Activated CD8-positive, alpha-beta memory T cell treated with anti-CD3 and anti-CD28 coated beads for 36 hours (primary cell): Measurements from ENCODE around the gene AMDHD2. TPM values are rescaled to one million over a fixed set of nuclear protein-coding genes. Genes with fewer than 3 reads are reported as not detected.

Experiments
- CTCF ChIA-PET: fragments of 350-600 bp; sonication (Branson Sonifier 250); formaldehyde crosslinking; loops from one replicate; lab custom pipeline; 2021; ENCODE audit warnings: antibody characterized with exemption; lab: Charles Lee
- POLR2A ChIA-PET: fragments of 350-600 bp; sonication (Branson Sonifier 250); formaldehyde crosslinking; loops from one replicate; lab custom pipeline; 2021; ENCODE audit warnings: antibody characterized with exemption; lab: Charles Lee
- total RNA-seq, 2 experiments: library from RNA; stranded (reverse); gene quantifications; one replicate each; pipeline ENCODE4 v1.2.3, GENCODE V29; 2021

AMDHD2 gene
- total RNA-seq, 2 experiments from 2014 or later: 37.8 to 42.3 TPM

DNA sequence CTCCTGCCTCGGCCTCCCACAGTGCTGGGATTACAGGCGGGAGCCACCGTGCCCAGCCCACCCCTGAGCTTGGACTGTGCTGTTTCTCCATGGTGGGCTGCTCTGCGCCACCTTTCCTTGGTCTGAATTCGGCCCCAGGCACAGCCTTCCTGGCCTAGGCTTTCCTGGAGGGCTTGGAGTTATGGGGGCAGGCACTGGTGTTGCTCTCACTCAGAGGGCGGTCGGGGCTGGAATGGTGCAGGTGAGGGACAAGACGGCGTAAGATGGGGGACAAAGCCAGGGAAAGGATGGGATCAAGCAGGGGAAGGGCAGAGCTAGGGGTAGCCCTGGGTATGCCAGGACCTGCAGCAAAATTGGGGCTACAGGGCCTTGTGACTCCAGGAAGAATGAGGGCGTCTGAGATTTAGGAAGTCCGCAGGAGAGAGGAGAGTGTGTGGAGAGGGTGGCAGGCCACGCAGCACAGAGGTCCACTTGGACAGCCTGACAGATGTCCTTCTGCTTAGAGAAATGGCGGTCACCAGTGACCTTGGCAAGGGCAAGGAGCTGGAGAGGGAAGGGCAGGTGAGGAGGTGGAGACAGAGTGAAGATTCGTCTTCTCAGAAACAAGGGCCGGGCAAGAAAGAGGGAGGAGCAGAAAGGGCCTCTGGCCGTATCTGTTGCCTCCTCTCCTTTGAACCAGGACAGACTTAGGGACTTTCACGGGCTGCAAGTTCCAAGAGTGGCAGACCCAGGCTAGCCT, 8.0 kb upstream of the AMDHD2 start:
- POLR2A ChIA-PET: no interaction called here
- CTCF ChIA-PET: interaction anchor here (0.9 to 2.8 kb wide), 4 partner anchors 9 to 217 kb away, joined by 3 to 9 read pairs (median 3); no protein-coding TSS in a partner anchor

DNA sequence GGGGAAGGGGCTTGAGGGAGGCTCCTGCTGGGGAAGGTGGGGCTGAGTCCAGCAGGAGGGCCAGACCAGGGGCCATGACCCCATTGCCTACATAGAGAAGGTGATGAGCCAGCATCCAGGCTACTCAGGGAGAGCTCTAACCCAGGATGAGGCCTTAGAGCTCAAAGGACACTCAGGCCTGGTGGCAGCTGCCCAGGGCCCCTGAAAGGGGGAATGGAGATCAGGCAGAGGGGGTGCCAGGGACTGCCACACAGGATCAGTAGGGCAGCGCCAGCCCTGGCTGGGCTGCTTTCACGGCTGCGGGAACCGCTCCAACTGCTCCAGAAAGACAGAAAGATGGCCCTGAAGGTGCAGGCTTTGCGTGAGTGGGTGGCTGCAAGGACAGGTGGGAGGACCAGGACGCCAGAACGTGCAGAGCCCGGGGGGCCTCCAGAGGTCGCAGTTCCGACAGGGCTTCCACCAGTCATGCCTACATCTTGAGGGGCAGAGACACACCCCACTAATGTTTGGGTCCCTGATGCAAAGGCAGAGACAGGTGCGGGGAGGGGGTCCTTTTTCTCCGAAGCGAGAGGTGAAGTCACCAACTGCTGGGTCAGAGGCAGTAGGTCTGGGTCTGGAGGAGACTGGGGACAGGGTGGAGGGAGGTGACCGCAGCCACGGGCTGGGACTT, 7.3 kb upstream of the AMDHD2 start:
- CTCF ChIA-PET: interaction anchor here (0.9 to 2.8 kb wide), 3 partner anchors 10 to 217 kb away, joined by 3 to 9 read pairs (median 3); no protein-coding TSS in a partner anchor
- POLR2A ChIA-PET: interaction anchor here (0.6 to 1.1 kb wide), 2 partner anchors 18 to 45 kb away, joined by 3 to 5 read pairs; partner anchors contain the start of gene CEMP1

DNA sequence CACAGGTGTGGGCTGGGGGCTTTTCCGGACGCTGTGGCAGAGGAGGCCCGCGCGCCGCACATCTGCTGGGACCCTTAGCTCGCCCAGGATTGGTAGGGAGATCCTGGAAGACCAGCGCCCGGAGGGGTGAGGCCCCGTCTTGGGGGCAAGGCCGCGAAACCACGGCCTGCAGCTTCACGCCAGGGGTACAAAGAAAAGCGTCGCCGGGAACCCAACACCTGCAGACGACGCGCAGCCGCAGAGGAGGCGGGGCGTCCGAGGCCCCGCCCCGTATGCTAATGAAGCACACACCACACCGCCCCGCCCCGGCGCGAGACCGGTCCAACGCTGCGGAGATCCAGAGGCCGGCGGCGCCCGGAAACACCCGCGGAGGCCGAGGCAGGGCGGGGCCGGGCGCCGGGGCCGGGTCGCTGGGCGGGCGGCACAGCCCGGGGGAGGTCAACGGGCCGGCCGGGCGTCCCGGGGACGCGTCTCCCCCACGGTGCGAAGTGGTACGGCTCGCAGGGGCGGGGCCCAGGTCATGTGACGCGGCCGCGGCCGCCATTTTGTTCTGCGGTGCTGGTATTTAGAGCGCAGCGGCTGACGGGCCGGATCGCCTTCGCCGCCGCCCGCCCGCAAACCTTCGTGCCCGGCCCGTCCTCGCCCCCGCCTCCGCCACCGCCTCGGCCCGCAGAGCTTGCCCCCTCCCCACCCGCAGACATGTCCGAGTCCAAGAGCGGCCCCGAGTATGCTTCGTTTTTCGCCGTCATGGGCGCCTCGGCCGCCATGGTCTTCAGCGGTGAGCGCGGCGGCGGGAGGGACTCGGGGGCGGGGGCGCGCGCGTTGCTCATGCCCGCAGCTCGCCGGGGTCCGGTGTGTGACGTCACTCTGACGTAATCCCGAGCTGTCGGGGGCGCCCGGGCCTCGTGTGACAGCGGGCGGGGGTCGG, 6.5 kb upstream of the AMDHD2 start, which contains the start of gene ATP6V0C:
TSS of gene ATP6V0C (plus strand) at position 548 of the 928 bp plus-strand sequence. CDS start at position 700, 152 bp downstream.
- POLR2A ChIA-PET: interaction anchor here (0.6 to 1.5 kb wide), 3 partner anchors 18 to 45 kb away, joined by 3 to 7 read pairs (median 5); partner anchors contain the start of gene CEMP1
- CTCF ChIA-PET: interaction anchor here (1.1 to 2.8 kb wide), 2 partner anchors 12 to 19 kb away, joined by 4 to 9 read pairs; no protein-coding TSS in a partner anchor

DNA sequence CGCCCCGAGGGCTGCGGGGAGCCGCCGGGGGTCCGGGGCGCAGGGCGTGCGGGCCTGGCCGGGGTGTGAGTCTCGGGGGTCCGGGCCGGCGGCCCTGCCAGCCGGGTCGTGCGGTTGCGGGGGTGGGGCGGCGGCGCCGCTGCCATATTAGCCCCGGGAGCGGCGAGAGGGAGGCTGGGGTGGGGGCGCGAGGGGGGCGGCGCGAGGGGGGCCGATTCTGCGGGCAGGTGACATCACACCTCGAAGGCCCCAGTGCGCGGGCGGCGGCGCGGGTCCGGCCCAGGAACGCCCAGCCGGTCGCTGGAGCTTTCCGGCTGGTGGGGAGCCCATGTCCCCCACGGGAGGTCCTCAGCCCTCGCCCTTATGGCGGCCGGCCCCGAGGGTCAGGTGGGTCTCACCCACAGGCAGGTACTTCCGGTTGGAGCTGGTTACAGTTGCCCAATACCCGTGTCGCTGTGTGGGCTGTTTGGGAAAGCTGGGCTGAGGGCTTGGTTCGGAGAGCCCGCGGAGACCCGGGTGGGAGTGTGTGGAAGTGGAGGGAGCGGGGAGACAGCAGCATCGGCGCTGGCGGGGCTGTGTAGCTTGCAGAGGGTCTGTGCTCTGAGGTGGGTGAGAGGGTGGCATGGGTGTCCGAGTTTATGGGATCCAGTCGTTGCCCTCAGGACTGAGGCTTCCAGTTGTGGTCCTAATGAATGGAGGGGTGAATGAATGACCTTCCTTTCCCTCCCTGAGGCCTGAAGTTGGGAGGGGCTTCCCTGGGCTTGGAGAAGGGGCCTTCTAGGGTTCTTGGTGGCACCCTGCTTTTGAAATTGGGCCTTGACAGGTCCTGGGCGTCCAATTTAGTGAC, 5.6 kb upstream of the AMDHD2 start:
- POLR2A ChIA-PET: interaction anchor here (1.0 to 1.5 kb wide), 2 partner anchors 13 to 18 kb away, joined by 3 to 7 read pairs; no protein-coding TSS in a partner anchor
- CTCF ChIA-PET: interaction anchor here (1.1 to 2.8 kb wide), 4 partner anchors 13 to 85 kb away, joined by 3 to 9 read pairs (median 4); partner anchors contain the start of gene CCNF

DNA sequence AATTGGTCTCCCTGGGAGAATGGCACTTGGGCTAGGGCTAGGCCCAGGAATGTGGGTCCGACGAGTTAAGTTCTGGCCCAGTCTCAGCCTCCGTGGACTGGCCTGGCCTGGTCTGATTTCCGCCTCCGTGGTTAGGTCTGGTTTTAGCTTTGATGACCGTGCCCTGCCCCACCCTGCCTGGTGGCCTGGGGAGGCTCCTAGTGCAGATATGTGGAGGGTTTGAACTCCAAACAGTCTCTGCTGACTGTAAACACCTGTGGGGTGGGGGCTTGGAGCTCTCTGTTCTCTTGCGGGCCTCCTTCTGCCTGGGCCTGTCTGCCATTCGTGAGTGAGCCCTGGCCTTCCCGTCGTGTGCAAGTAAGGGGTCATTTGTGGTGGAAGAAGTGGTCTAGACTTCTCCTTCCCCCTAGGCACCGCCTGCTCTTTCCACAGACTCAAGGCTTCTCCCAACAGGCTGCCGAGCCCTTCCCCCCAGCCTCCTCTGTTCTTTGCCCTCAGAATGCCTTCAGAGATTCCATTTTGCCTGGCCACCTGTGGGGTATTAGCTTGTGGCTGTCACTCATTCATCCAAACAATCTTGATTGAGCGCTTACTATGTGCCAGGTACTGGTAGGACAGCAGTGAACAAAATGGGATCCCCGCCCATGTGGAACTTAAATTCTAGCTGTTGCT, 4.9 kb upstream of the AMDHD2 start:
- ChIA-PET POLR2A (interaction anchor here (0.5 to 1.5 kb wide), 3 partner anchors 14 to 24 kb away, joined by 3 to 7 read pairs (median 4); no protein-coding TSS in a partner anchor), CTCF (interaction anchor here (0.6 to 2.8 kb wide), 6 partner anchors 14 to 761 kb away, joined by 3 to 9 read pairs (median 4); partner anchors contain the start of gene CCNF)

DNA sequence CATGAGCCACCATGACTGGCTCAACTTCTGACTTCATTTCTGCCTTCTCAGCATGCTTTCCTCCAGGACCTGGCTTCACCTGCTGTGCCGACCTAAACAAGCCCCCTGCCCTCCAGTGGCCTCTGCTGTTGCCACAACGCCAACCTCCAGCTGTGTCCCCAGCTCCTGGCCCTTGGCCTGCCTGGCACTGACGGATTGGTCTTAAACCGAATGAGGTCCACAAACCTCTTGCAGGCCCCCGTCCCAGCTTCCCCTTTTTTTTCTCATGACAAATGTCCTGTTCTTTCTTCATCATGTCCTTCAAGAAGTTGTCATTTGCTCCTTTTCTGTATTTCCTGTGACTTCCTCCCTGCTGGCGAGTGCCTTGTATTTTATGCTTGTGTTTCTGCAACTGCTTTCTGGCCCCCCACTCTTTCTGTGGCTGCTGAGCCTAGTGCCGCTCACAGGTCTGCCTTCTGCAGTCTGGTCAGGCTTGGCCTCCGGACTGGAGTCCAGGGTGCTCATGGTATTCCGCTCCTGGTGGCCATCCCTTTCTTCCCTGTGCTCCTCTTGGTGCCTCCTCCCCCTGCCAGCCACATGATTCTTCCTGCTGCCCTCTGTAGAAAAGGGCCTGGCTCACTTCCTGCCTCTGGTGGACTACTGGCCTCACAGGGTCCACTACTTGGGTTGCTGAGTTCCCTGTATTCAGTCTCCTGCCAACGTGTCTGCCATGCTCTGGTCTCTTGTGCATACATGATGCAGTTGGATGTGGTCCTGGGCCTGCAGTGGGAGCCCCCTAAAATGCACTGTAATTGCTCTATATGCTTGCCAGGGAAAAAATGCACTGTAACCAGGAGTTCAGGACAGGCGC, 3.6 kb upstream of the AMDHD2 start:
- ChIA-PET POLR2A (no interaction called here), CTCF (interaction anchor here (1.8 kb wide), 1 partner anchor 43 kb away, joined by 3 read pairs; no protein-coding TSS in a partner anchor)

DNA sequence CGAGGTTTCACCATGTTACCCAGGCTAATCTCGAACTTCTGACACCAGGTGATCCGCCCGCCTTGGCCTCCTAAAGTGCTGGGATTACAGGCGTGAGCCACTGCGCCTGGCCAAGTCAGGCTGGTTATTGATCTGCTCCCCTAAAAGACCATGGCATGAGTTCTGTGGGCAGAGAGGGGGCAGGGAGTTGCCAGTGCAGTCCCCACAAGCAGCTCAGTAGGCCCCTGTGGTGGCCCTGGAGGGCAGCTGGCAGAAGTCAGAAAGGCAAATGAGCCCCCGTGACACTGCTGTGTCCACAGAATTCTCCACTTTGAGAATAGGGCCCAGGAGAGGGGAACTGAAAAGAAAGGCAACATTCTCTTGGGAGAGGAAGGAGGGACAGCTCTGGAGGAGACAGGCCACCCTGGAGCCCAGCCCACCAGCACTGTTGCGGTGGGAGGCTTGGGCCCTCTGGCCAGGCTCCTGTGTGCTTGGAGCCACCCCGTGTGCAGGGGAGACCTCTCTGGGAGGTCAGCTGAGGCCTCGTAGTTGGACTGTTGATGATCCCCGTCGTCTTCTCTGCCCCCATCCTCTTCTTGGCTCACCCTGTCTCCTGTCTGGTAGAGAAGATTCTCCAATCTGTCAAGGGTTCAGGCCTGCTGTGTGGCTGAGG, 2.1 kb upstream of the AMDHD2 start:
- POLR2A ChIA-PET: interaction anchor here (1.1 kb wide), 1 partner anchor 14 kb away, joined by 4 read pairs; no protein-coding TSS in a partner anchor
- CTCF ChIA-PET: interaction anchor here (1.7 kb wide), 1 partner anchor 17 kb away, joined by 6 read pairs; no protein-coding TSS in a partner anchor

DNA sequence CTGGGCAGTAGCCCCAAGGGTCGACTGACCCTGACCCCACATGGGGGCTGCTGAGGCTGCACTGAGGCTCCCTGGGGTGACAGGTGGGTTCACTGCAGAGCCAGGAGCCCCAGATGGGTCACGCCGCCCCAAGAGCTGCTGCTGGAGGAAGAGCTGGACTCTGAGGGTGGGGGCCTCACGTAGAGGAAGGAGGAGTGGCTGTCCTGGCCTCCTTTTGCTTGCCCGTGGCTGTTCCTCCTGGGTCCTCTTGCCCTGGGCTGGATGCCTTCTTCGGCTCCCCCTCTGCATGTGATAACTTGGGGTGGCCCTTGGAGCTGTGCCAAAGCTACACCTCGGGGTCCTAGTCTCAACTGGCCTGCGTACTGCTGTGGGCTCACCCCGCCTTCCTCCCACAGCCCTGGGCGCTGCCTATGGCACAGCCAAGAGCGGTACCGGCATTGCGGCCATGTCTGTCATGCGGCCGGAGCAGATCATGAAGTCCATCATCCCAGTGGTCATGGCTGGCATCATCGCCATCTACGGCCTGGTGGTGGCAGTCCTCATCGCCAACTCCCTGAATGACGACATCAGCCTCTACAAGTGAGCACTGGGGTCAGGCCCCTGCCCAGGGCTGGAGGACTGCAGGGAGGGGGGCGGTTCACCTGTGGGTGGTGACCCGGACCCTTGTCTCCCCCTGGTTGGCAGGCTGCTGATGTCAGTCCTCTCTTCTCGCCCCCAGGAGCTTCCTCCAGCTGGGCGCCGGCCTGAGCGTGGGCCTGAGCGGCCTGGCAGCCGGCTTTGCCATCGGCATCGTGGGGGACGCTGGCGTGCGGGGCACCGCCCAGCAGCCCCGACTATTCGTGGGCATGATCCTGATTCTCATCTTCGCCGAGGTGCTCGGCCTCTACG, 1.1 kb upstream of the AMDHD2 start:
- CTCF ChIA-PET: interaction anchor here (1.7 kb wide), 1 partner anchor 18 kb away, joined by 6 read pairs; no protein-coding TSS in a partner anchor
- POLR2A ChIA-PET: interaction anchor here (1.1 to 1.7 kb wide), 3 partner anchors 13 to 19 kb away, joined by 4 to 23 read pairs (median 7); partner anchors contain the start of gene PDPK1

DNA sequence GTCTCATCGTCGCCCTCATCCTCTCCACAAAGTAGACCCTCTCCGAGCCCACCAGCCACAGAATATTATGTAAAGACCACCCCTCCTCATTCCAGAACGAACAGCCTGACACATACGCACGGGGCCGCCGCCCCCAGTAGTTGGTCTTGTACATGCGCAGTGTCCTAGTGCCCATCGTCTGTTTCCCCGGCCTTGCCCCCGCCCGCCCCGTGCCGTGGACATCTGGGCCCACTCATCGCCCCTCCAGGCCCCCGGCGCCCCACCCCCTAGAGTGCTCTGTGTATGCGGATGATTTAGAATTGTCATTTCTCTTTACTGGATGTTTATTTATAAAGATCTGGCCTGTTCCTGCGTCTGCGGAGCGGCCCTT, 475 bp upstream of the AMDHD2 start:
- CTCF ChIA-PET: no interaction called here
- POLR2A ChIA-PET: interaction anchor here (0.7 to 1.7 kb wide), 5 partner anchors 11 to 45 kb away, joined by 3 to 23 read pairs (median 7); partner anchors contain the start of genes CEMP1, PDPK1 and TBC1D24

DNA sequence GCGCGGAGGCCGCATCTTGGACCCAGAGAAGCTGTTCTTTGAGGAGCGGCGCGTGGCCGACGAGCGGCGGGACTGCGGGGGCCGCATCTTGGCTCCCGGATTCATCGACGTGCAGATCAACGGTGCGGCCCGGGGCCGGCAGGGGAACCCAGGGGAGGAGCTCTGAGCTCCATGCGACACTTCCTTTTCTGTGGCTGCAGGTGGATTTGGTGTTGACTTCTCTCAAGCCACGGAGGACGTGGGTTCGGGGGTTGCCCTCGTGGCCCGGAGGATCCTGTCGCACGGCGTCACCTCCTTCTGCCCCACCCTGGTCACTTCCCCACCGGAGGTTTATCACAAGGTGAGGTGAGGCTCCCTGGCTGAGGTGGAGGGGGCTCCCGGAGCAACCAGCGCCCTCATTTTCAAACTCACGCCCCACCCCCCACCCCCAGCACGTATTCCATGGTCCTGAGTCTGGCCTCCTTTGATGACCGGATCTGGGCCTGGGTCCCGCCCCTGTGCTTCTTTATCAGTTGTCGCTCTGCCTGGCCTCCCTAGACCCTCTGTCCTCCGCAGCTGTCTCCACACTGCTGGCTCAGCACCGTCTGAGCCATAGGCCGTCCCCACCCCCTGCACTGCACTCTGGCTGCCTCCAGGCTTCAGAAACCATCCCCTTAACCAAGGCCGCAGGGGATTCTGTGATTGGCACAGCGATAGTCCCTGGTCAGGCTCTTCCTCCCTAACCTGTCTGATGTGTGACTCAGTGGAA, 787 bp downstream of the AMDHD2 start:
- POLR2A ChIA-PET: interaction anchor here (0.6 to 1.7 kb wide), 4 partner anchors 10 to 1100 kb away, joined by 6 to 23 read pairs (median 10); partner anchors contain the start of genes CEMP1 and PDPK1
- CTCF ChIA-PET: interaction anchor here (1.0 to 1.2 kb wide), 2 partner anchors 10 to 18 kb away, joined by 3 to 5 read pairs; partner anchors contain the start of gene CEMP1

DNA sequence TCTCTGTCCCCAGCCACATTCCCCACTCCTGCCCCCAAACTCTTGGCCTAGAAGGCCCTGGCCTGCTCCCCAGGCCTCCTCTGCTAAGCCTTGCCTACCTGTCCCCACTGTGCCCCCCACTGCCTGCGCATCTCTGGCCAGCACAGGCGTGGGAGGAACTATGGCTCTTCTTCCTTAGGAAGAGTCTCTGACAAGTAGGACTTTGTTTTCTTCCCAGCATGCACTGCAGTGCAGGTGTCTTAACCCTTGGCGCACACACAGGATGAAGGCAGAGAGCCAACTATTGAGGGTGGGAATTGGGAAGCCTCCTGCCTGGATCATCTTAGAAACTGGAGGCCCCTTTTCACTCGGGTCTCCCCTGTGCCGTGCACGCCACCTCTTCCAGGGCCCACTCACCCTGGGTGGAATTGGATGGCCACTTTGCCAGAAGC, 3.6 kb downstream of the AMDHD2 start:
- POLR2A ChIA-PET: no interaction called here
- CTCF ChIA-PET: no interaction called here

DNA sequence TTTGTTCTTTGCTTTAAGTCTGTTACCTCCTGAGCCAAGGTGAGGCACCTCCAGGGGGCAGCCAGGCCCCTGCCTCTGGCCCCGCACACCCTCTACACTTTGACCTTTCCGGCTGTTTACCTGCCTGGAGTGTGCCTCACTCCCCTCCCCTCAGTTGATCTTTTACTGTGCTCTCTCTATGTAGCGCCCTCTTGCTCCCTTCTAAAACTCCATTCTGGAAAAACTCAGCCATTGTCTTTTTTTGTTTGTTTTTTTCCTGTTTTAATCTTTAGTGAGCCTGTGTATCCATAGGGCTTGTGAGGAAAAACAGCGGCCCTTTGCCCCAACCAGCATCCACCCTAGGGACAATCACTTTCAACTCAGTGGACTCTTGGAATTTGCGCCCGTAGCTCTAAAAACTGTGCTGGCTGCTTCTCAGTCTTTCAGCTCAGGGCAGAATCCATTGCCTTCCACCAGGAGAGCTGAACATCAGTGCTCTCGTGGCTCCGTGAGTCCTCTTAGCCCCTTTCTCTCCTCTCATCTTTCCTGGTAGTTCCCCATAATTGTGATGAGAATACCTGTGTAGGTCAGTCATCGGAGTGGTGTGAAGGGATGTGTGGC, 4.3 kb downstream of the AMDHD2 start:
- CTCF ChIA-PET: no interaction called here
- POLR2A ChIA-PET: no interaction called here

DNA sequence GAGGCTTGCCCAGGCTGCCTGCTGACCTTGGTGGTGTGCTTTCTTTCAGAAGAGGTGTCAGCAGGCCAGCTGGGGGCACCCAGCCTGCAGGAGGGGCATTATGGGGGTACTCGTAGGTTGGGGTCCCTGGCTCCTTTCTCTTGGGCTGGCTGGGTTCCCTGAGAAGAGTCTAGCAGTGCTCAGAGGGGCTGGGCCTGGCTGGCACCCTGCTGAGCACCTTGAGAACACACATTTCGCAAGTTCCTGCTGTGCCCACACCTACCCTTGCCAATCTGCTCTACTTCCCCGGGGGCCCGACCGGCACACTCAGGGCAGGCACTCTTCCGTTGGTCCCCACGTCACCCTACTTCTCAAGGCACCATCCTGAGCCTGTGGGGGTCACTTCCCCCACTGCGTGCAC, 6.0 kb downstream of the AMDHD2 start:
- ChIA-PET CTCF (no interaction called here), POLR2A (no interaction called here)
